HG02852 (cell line): ENCODE data around the gene TIMM23.
"Not testable (repeated sequence)": the region's sequence is repeated elsewhere in the genome, so short reads cannot be mapped to it uniquely, and the experiment has no call there.

Source experiments
- ATAC-seq: cut with Tn5 transposase; IDR thresholded peaks from one replicate; pipeline ENCODE4 v1.9.1; 2021; ENCODE audit warnings: mild to moderate bottlenecking, moderate library complexity; ENCODE audit not compliant: unreplicated experiment

The TIMM23 gene

DNA sequence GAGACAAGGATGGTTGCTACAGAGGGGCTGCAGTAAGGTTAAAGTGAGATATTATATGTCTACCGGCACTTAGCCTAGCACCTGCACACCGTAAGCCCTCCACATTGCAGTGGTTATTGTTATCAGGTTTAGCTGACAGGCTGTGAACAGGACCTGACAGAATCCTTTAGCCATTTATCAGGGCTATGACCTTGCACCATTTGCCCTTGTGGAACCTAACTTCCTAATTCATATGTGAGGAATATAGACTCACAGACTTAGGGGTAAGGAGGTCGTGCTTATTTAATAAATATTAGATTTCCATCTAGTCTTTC lies 48.0 kb downstream of the TIMM23 start:
- ATAC-seq: no peak

DNA sequence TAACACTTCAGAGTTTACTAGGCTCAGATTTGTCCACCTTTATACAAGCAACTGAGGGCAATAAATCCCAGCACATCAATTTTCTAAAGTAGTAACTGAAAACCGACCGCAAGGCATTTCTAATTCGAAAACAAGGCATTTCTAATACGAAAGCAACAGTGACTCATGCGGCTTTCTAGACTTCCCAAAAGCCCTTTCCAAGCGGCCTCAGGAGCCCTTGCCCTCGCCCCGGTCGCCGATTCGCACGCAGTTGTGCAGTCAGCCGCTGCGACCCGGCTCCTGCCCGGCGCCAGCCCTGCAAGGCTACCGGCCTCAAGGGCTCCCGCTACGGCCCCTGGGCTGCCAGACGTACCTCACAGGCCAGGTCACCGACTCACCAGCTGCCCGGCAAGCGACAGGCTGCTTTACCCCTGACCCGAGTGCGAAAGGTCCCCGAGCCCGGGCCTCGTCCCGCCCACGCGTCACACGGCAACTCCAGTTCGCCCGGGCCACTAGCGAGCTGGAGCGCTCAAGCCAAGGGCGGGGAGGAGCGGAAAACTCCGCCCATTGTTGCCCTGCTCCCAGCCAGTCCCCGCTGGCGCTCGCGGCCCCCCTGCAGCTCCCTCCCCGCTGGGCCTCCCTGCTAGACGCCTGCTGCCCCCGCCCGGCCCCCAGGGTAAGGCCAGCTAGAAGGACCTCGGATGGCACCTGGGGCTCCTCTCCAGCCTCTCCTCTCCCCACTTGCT lies 50.9 kb downstream of the TIMM23 start:
- peak; percentile 93 for ATAC-seq

DNA sequence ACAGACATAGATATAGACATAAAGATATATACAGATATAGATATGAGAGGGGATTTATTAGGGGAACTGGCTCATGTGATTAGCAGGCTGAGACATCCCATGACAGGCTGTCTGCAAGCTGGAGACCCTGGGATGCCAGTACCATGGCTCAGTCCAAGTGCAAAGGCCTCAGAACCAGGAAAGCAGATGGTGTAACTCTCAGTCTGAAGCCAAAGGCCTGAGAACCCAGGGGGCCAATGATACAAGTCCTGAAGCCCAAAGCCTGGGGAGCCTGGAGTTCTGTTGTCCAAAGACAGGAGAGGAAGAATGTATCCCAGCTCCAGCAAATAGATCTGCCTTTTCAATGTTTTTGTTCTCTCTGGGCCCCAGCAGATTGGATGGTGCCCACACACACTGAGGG lies 52.7 kb downstream of the TIMM23 start:
- ATAC-seq: no peak

DNA sequence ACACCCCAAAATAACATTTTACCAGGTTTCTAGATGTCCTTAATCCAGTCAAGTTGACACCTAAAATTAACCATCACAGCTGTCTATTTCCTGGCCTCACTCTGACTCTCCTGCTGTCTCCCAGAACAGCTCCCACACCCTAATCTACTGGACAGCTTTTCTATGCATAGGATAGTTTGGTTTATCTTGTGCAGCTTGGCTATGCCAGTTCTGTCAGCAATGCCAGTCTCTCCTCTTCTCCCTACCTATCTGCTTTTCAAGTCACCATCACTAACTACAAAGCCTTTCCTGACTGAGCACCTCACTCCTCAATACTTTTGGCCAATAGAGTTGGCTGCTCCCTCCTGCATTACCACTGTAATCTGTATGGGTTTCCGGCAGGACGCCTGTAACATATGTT lies 53.1 kb downstream of the TIMM23 start:
- ATAC-seq: no peak

DNA sequence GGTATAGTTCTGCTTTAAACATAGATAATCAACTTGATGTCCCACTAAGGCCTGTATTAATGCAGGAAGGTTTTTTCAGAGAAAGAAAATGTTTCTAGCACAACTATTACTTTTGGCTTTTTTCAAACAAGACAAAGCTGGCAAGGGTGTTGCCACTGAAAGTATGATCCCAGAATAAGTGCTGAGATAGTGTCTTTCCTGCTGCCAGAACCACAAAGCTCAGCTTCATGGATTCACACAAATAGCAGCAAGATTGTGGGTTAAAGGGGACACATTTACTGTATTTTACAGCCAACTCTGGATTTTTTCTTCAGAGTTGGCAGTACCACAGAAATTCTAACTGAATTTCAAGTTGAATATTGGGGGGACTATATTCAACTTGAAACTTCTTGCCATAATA lies 53.8 kb downstream of the TIMM23 start:
- ATAC-seq: no peak

DNA sequence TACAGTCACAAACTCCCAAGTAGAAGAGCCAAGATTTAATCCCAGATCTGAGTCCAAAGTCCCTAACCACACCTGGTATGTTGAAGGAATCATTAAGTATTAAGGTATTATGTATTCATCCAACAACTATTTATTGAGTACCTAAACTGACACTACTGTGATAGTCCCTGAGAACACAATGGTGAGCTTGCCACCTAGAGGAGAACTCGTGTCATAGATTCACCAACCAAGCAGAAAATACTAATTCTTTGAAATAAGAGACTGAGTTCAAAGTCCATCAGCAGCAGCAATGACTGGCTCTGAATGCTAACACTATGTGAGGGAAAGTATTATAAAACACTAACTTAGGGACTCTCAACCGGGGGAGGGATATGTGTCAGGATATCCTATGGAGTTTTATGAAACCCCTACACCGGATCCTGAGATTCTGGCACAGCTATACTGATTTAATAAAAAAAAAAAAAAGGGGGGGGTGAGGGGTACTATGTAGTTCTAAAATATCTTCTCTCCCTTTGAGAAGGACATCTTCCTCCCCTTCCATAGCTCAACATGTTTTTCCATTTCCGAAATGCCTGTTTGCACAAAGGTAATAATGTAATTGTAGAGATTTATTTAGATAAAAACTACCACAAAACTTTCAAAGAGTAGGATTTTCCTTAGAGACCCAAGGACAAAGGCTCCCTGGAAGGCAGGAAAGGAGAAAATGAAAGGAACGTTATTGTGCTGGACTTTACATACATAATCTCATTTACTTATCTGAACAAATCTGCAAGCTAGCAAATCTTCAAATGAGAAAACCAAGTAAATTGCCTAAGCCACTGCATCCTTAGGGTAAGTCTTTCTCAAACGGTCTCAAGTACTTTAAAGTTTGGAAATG lies 56.5 kb downstream of the TIMM23 start:
- no peak for ATAC-seq

DNA sequence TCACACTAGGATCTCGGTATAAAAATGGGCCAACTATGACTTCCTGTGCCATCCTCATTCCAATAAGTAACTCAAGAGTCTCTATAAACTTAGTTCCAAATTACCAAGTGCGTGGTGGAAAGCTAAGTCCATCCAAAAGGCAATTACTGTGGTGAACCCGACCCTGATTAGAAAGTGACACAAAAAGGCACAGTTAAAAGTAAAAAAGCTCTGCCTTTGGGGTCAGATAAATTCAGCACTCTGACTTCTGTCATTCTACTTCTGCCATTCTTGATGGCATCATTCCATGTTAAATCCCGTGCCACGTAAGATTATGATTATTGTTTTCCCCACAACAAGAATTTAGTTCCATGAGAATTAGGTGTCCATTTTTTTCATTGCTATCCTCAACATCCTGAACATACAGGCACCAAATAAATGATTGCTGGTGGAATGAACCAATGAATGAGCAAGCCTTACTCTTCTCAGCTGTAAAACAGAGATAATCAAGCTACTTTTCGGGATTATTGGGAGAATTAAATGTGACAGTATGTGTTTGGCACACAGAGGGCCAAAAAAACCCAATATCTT lies 57.3 kb downstream of the TIMM23 start:
- no peak for ATAC-seq

DNA sequence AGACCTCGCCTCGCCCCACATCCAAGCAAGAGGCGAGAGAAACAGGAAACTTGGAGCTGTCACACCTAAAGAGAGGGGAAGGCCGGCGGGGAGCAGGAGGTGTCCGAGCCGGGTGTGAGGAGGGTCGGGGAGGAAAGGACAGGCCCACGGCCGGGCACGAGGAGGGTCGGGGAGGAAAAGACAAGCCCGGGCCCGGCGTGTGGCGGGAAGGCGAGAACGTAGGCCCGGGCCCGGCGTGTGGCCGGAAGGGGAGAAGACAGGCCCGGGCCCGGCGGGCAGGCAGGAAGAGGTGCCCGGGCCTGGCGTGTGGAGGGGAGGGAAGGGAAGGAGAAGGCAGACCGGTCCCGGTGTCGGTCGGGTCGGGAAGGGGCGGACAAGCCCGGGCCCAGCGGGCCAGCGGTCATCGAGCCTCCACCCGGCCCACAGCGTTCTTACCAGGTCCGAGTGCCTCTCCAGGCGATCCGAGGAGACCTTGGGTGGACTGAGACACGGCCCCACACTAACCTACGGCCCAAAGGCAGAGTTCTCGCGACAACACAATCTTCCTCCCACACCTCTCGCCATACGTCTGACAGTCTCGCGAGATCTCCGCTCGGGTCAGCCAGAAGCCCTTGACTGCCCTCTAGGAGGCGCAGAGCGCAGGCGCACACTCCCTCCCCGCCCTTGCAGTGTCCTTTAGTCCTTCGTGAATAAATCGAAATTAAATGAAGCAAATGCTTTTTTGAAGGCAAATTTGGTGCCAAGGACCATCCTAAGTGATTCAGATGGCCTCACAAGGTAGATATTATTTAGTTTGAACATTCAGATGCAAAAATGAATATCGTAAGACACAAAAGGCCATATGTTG lies 58.0 kb downstream of the TIMM23 start, which contains the start of gene NCOA4:
Gene NCOA4 (minus strand): TSS at position 533 of the 847 bp plus-strand sequence. CDS start 13,943 bp downstream, outside the sequence.
- ATAC-seq: peak; percentile 96

DNA sequence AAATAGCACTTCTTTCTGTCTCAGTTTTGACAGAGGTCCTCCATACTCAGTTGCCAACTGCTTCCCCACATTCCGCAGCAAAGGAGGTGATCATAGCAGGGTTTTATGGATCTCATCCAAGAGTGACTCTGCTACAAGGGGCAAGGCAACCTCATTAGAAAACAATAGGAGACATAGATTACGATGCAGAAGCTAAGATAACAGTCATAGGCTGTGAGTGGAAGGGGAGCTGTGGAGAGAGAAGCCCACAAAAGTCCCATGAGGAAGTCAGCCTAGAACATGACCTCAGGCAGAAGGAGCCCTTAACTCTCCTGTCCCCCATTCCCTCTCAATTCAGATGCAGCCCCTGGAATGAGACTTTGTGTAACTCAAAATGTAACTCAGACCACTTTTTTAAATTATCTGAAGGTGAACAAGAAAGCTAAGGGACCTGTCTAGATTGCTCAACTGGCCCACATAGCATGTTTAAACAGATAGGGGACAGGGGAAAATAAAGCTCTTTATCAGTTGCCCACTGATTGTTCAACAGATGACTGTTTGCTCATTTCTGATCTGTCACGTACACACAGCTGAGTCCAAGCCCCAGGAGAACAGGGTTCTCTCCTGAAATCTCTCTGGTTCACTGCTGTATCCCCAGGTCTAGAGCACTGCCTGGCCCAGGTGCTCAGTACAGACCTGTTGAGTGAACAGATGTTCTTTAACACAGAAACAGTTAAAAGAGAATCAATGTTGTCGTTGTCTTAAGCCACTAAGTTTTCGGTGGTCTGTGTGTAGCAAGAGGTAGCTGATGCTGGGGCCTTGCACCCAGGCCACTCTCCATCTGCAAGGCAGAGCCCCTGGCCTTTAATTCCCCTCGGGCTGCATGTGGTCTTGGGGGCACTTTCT lies 59.6 kb downstream of the TIMM23 start:
- no peak for ATAC-seq

DNA sequence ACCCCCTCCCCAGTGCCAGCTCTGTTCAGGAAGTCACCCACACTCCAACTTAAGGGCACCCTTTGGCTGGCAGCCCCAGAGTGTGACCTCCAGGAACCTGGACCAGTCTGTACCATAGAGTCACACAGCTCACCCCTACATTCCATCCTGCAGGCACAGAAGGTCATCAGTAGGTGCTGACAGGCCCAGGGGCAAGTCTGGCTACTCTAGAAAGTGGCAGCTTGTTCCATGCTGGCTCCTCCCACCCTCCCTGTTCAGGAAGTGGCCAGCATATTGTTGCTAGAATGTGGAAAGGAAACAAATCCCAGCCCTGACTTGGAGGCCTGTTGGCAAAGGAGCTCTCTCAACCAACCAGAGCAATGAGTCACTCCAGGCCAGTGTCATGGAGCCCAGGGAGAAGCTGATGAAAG lies 61.3 kb downstream of the TIMM23 start:
- no peak for ATAC-seq

DNA sequence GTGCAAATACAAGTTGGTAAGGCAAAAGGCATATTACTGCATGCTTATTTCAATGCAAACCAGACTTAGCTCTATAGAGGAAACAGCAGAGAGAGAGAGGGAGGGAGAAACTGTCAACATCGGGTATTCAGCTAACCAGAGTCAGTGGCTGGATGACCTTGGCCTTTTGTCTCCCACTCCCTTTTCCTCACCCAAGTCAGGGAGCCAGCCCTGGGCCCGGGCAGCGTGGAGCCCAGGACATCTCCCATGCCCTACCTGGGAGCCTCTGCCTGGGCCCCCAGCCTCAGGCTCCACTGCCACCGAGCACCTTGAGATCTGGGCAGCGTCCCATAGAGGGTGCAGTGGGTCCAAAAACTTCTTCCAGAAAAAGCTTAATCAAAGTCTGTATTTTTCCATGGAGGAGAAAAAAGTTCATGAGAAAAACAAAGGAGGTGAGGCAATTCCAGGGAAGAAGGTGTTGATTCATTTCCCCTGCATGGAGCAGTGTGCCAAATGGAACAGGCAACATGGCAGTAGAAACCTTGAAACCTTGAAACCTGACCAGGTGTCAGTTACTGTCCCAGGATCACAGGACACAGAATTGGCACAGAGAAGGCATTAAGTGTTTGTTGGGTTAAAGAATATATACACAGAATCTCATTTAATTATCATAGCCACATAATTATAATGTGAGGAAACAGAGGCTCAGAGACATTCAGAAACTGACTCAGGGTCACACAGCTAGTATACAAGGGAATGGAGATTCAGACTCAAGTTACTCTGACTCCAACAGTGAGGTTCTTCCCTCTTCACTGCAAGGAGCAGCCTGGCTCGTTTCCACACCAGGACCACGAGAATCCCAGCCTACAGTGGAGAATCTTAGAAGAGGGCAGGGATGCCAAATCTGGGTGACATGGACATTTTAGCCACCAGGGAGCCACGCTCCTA lies 63.9 kb downstream of the TIMM23 start:
- ATAC-seq: no peak

DNA sequence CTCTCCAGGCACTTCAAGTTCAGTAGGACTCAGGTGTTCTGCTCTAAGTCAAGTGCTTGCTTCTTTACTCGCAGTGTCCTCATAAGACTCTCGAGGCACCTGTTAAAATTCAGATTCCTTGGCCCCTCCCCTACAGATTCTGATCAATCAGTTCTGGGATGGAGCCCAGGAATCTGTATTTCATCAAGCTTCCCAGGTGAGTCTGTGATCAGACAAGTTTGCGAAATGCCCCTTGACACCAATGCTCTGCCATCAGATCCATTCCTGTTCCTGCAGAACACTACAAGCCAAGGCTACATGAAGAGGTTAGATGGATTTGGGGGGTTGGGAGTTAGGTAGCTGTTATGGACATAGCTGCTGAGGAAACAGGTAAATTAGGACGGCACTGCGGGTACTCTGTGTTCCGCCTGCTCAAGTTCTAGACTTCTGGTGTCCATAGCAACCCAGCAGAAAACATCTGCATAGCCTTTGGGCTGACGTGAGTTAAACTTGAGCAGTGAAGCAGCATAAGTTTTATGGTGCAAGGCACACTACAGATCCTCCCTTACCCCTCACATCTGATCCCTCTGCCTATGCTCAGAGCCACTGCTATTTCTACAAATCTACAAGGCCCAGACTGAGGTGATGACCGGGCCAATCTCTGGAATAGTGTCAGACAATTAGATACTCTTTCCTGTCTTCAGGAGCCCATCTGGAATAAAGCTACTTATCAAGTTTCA lies 65.0 kb downstream of the TIMM23 start:
- no peak for ATAC-seq

DNA sequence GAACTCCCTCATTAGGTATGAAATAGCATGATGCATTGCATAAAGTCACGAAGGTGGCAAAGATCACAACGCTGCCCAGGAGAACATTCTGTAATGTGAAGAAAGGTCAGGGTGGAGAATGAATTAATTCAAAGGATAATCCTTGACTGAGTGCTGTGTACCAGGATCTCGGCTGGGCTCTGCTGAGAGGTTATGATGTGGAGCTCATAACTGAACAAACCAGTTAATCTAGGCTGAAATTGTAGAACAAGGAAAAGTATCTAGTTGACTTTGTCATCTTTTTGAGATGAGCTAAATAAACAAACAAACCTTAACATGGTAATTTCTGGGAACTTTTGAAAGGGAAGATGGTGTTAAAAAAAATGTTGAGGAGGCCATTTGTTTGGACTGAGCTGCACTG lies 67.7 kb downstream of the TIMM23 start:
- no peak for ATAC-seq

DNA sequence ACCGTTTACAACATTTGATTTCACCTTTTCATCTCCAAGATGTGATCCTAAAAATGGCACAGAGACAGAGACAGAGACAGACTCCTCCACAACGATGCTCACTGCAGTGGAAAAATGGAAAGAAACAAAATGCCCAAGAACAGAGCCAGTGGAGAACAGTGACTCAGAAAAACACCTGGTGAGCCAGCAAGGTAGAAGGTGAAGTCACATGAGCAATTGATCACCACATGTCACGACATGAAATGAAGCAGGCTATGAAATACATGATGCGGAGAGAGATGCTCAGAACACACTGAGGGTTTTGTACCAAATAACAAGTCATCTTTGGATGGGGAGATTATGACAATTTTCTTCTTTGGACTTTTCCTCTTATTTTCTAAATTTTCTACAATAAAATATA lies 70.2 kb downstream of the TIMM23 start:
- ATAC-seq: no peak

DNA sequence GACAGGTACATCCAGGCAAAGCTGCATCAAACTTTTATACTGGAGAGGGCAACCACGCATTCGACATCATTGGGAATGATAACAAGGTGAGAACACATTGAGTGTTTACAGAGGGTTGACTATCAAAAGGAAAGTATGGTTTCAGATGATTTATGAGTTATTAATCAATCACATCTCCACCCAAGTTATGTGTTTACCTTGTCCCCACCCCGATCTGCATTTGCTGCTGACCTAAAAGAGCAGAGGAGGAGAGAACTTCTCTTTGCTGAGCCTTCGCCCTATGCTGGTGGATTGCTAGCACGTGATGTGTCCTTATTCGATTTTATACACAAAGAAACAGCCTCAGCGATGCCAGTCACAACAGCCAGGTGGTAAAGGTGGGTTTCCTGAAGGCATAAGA lies 74.0 kb downstream of the TIMM23 start, which contains the start of gene MSMB:
Gene MSMB (minus strand): TSS at position 9 of the 400 bp plus-strand sequence. CDS start 32 bp downstream, outside the sequence.
- no peak for ATAC-seq

DNA sequence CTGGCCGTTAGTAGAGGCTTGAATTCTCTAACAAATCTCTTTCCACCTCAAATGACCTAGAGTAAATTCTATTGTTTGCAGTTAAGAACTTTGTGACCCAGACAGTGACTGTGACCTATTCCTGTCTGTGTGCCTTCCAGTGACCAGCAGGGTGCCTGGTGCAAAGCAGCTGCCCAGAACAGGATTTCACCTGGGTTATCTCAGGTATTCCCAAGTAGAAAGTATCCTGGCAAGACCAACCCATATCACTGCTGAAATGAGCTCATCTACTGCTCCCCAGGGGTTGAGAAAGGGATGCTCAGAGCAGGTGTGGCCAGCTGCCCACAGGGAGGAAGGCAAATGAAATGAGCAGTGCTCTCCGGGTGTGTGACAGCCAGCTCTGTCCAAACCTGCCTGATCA lies 75.9 kb downstream of the TIMM23 start:
- no peak for ATAC-seq

DNA sequence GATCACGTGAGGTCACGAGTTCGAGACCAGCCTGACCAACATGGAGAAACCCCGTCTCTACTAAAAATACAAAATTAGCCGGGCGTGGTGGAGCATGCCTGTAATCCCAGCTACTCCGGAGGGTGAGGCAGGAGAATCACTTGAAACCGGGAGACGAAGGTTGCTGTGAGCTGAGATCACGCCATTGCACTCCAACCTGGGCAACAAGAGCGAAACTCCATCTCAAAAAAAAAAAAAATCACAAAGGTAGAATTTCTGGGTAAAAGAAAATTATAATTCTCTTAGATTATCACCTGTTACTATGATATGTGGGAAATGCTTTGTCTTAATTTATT lies 77.2 kb downstream of the TIMM23 start:
- not testable (repeated sequence) for ATAC-seq

DNA sequence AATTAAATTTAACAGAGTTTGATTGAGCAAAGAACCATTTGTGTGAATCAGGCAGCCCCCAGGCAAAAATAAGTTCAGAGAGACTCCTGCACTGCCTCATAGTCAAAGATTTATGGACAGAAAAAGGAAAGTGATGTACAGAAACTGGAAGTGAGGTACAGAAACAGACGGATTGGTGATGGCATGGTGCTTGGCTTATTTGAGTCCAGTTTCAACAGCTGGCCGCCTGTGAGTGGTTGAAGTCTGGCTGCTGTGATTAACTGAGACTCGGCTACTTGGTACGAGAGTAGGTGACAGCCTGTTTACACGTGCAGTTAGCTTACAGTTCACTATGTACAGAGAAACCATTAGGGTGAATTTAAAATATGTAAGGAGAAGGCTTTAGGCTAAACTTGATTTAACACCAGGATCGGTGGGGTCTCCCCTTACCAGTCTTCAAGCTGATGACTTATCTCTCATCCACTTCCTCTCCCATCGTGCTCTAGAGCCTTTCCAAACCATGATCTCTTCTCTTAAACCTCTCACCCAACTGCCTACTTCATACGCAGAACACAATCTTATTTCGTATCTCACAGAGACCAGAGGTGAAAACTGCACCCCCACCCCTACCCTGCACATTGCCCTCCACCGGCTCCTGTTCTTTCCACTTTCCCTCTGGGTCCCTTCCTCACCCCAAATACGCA lies 78.8 kb downstream of the TIMM23 start:
- ATAC-seq: no peak
